Testis (tissue), 3 donors: ENCODE measurements around the gene CACNA1S. TPM values are rescaled to one million over a fixed set of nuclear protein-coding genes. Genes with fewer than 3 reads are reported as not detected.
A peak's percentile ranks its signal among the peaks of the same experiment; 100 is the strongest.

Experiments used
- DNase-seq: peaks from one replicate; pipeline ENCODE4 v3.0.0-alpha.2; 2019
- H3K27ac ChIP-seq, 2 donors: fragments of 200-600 bp; sonication (generic); one replicate each; pipeline ENCODE4 v1.5.1; 2019
- H3K27me3 ChIP-seq: fragments of 200-600 bp; sonication (generic); one replicate; pipeline ENCODE4 v1.5.1; 2019
- H3K36me3 ChIP-seq: fragments of 200-600 bp; sonication (generic); one replicate; pipeline ENCODE4 v1.5.1; 2017; ENCODE audit warnings: low read depth; ENCODE audit errors: missing control alignments
- H3K4me1 ChIP-seq: fragments of 200-600 bp; sonication (generic); one replicate; pipeline ENCODE4 v1.5.1; 2019
- H3K4me3 ChIP-seq, 2 donors: fragments of 200-600 bp; sonication (generic); one replicate each; pipeline ENCODE4 v1.5.1; 2017 to 2019
- H3K9me3 ChIP-seq: fragments of 200-600 bp; sonication (generic); one replicate; pipeline ENCODE4 v1.5.1; 2017
- CTCF ChIP-seq, 3 experiments: fragments of 450-650 bp in 2 of 3; fragments of 200-600 bp in 1 of 3; sonication (generic) in 1 of 3; IDR thresholded peaks; one replicate each; pipeline ENCODE4 v1.5.1; 2016 to 2019; ENCODE audit warnings: antibody characterized with exemption in 3 of 3, mild to moderate bottlenecking in 2 of 3, moderate library complexity in 1 of 3
- POLR2A ChIP-seq: fragments of 450-650 bp; IDR thresholded peaks from one replicate; pipeline ENCODE4 v1.6.1; 2017; ENCODE audit warnings: antibody characterized with exemption, mild to moderate bottlenecking, moderate library complexity
- WGBS, 2 donors: methylation state at CpG; one replicate each; pipeline ENCODE4 v1.1.5; 2018; 5-methylcytosine and 5-hydroxymethylcytosine counted together
- intact Hi-C: fragments of 100-400 bp; cut with DNase I; formaldehyde crosslinking; loops from one replicate; pipeline ENCODE4 v1.15.1; 2023; ENCODE audit warnings: low total_unique reads
- polyA plus RNA-seq: library from polyadenylated mRNA; stranded (reverse); fragments of 350-450 nt; fragmentation: Illumina TruSeq; extraction: RNeasy Lipid Tissue Mini Kit (QIAGEN cat#74804); gene quantifications from one replicate; pipeline ENCODE4 v1.2.3, GENCODE V29; 2014; ENCODE audit warnings: low read depth, low replicate concordance; ENCODE audit not compliant: insufficient read depth
- total RNA-seq, 2 donors: library from RNA; depleted of rRNA; stranded (reverse); fragments of >200 nt; gene quantifications; one replicate each; pipeline ENCODE4 v1.2.3, GENCODE V29; 2016

CACNA1S gene
- total and polyA plus RNA-seq, 3 donors from 2014 or later, result 0.08 to 0.87 (median 0.12) TPM

GRCh38 chr1:201143726-201144635, 31.8 kb upstream of the CACNA1S start:
- intact Hi-C loops, result no loop called here
- WGBS, 2 donors, result 83 to 86% methylated on average over 18 of the region's 18 CpGs
- Histone ChIP-seq H3K4me3 (no peak overlapping the region), H3K9me3 (no peaks in the 10 kb centered on the region), H3K4me1 (peaks cover 9% of the 10 kb centered on the region), H3K36me3 (no peaks in the 10 kb centered on the region), H3K27me3 (no peaks in the 10 kb centered on the region), H3K27ac (no peak overlapping the region)
- no peak for TF ChIP-seq CTCF (IDR thresholded peaks at IDR 0.05)
- no peak for TF ChIP-seq POLR2A
- no peak for DNase-seq

- no peak overlapping the region for H3K4me3 ChIP-seq
- no peaks in the 10 kb centered on the region for H3K27me3 ChIP-seq
- TF ChIP-seq POLR2A (no peak), CTCF (IDR thresholded peaks at IDR 0.05) (no peak)
- DNase-seq, result no peak
- no peaks in the 10 kb centered on the region for H3K9me3 ChIP-seq
- intact Hi-C loops, result no loop called here
- 84 to 85% methylated on average over 16 of the region's 16 CpGs for WGBS, 2 donors
- H3K4me1 ChIP-seq, result peaks cover 13% of the 10 kb centered on the region
- no peak overlapping the region for H3K27ac ChIP-seq
- H3K36me3 ChIP-seq, result no peaks in the 10 kb centered on the region
These were observed 30.9 kb upstream of the CACNA1S start for GRCh38 chr1:201142849-201143725.

GRCh38 chr1:201142011-201142848, 30.0 kb upstream of the CACNA1S start:
- Histone ChIP-seq H3K36me3 (no peaks in the 10 kb centered on the region), H3K27ac (no peak overlapping the region), H3K4me1 (peaks cover 17% of the 10 kb centered on the region), H3K27me3 (no peaks in the 10 kb centered on the region), H3K9me3 (no peaks in the 10 kb centered on the region), H3K4me3 (no peak overlapping the region)
- 72 to 80% methylated on average over 14 to 16 of the region's 16 CpGs for WGBS, 2 donors
- TF ChIP-seq CTCF (IDR thresholded peaks at IDR 0.05) (no peak), POLR2A (no peak)
- peak; percentile 46 for DNase-seq
- intact Hi-C loops, result no loop called here

GRCh38 chr1:201141418-201141817, 29.2 kb upstream of the CACNA1S start:
- no peak for DNase-seq

More at GRCh38 chr1:201141418-201141817, 29.2 kb upstream of the CACNA1S start:
- TF ChIP-seq CTCF (IDR thresholded peaks at IDR 0.05) (no peak), POLR2A (no peak)
- Histone ChIP-seq H3K36me3 (no peaks in the 10 kb centered on the region), H3K4me3 (no peak overlapping the region), H3K27me3 (no peaks in the 10 kb centered on the region), H3K9me3 (no peaks in the 10 kb centered on the region), H3K27ac (no peak overlapping the region), H3K4me1 (peaks cover 17% of the 10 kb centered on the region)
- 90 to 99% methylated on average over 5 of the region's 5 CpGs for WGBS, 2 donors
- intact Hi-C loops, result no loop called here
